GM18499 (cell line): ENCODE data around the gene MDM1.

Experiments used
- ATAC-seq: cut with Tn5 transposase; IDR thresholded peaks from one replicate; pipeline ENCODE4 v1.9.1; 2021; ENCODE audit warnings: moderate number of reproducible peaks; ENCODE audit not compliant: insufficient read depth, unreplicated experiment

Gene MDM1

DNA sequence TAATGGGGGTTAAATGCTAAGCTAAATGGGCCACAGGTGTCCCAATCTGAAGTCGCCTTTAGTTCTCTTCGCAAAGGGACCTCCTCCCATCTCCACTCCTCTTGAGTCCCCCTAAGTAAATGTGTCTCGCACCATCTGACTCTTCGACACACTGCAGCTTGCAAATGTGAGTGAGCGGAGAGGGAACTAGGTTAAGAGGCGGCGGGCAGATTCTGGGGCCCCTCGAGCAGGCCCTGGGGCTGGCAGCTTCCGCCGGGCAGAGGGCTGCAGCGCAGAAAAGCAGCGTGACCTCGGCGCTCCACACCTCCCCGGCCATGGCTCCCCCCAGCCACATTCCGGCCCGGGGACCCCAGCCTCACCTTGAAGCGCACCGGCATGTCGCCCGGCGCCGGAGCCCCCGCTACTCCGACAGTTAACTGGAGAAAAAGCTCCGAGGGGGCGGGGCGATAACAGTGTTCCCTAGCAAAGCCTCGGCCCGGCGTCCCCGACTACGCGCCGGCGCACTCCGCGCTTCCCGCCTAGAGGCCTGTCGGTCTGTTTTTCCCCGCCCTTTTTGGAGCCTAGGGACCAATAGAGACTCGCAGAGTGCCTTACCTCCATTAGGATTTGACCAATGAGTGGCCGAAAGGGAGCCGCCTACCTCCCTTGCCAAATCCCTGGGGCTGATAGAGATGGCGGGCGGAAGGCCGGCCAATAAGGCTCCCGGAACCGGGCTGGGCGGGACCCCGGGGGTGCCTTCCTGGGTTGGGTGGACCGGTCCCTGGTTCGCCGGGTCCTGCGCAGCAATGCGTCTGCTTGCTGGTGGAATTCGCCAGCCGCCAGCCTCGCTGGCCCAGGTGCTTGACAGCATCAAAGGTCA is at the start of gene MDM1:
MDM1 (minus strand) TSS at position 494 of the 859 bp plus-strand sequence; CDS start at position 377, 117 bp downstream.
- peak; percentile 98 for ATAC-seq

DNA sequence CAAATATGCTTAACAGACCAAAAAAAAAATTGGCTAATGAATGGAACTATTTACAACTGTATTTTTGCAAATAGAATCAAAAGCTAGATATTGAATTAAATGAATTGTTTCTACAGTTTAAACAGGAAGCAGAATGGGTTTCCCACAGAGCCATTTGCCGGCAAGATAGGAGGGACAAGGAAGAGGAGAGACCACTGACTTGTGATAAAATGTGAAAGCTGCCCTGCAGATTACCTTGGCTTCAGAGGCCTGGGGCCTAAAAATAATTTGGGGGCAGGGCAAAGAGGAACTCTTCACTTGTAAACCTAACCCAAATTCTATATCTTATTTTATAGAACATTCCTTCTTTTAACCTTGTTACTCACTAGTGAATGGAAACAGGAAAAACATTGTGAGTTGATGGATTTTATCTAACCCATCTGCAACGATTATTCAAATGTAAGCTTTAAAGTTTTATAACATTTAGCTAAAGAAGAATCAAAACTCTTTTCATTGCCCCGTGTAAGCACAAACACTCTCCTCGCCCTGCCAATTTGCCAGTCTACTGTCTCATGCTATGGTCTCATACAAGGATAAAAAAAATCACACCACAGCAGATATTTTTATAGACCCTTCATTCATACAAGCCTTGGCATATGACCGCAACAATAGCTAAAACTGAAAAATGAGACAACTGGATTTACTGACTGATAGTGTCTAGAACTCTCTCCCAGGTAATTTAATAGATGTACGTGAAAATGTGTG is 49.5 kb upstream of the MDM1 start:
- no peak for ATAC-seq

GRCh38 chr12:68378872-68379606 is 46.9 kb upstream of the MDM1 start:
- ATAC-seq, result no peak

DNA sequence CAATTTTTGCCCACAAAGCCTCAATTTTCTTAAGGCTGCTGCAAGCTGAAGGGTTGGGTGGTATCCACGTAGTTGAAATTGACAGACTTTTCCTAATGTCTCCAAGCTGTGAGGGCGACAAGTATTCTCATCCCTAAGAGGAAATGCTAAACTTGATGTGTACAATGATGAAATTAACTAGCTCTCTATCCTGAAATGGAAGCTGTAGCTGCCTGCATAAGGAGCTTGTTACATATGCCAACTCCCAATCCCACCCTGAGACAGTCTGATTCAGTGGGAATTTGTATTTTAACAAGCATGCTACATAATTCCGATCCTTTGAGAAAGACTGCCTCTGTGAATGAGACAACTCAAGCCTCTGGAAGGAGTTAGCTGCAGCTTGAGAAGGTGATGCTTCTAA is 45.7 kb upstream of the MDM1 start:
- ATAC-seq, result no peak

GRCh38 chr12:68376901-68377300 is 44.7 kb upstream of the MDM1 start:
- ATAC-seq, result no peak

DNA sequence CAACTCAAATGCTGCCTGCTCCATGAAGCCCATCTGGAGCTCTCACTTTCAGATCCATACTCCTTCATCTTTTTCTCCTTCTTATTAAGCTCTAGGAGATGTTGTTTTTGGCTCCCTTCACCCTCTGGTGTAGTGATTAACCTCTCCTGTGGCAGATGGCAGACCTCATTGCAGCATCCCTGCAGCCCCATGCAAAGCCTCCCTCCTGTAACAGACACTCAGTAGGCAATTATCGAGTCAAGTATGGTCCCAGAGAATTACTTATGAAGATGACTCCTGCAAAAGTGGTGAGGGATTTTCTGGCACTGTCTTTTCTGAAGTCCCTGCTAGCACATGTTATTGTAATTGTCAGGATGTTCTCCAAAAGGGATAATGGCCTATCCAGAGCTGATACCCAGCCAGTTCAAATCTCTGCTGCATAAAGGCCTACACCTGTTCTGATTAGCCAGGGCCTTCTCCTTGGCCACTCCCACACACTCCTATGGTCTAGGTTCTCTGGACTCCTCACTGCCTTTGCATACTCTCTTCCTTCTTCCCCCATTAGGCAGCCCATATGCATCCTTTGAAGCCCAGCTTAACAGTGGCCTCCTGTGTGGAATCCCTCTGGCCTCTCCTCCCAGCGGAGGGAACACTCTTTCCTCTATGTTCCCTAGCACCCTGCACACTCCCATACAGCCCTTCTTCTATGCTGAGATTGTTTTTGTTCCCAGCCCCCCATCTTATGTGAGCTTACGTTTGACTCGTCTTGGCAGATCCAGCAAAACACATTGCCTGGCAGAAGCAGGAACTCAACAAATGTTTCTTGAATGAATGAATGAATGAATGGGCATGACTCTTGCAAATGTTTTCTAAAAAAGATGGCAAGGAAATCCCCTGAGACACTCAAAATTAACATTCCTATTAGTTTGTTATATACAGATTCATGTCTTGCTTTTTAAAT is 43.9 kb upstream of the MDM1 start:
- ATAC-seq, result no peak

DNA sequence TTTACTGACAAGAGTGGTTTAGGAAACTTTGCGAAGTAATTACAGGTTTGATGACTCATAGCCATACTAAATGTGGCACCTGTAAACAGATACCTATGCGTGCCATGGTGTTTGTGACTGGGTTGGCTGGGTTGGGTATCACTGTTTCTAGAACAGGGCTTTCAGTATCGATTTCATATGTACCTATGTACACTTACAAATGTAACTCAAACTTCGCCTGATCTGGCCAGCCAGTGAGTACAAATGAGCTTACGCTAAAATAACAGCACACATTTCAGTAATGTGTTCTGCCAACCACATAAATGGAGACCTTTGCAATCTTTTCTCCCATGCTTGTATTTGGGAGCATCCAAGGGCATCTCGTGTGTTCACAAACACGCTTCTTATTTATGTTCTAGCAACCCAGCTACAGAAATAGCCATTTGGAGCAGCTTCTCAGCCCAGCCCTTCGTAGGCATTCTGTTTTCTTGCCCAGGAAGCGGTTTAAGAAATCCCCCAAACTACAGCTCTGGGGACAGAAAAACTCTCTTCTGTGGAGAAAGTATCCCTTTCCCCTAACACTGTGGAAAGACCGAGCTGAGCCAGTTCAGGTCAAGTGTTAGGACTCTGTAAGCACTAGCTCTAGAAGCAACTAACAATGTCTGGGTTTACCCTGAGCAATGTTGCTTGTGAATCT is 42.3 kb upstream of the MDM1 start:
- peak; percentile 90 for ATAC-seq

DNA sequence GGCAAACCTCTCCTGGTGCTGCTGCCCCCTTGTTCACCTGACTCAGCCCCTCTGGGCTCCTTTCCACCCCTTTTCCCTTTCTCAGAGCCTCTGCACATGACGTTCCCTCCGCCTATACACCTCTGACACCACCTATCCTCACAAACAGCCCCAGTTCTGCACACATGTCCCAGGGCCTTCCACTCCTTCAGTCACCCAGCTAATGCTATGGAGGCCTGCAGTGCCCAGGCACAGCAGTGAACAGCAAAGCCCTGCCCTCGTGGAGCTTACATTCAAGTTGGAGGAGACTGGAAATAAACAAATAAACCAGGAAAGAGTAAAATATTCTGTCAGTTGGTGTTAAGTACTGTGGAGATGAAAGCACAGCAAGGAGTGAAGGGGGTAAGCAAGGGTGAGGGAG is 38.5 kb upstream of the MDM1 start:
- no peak for ATAC-seq

DNA sequence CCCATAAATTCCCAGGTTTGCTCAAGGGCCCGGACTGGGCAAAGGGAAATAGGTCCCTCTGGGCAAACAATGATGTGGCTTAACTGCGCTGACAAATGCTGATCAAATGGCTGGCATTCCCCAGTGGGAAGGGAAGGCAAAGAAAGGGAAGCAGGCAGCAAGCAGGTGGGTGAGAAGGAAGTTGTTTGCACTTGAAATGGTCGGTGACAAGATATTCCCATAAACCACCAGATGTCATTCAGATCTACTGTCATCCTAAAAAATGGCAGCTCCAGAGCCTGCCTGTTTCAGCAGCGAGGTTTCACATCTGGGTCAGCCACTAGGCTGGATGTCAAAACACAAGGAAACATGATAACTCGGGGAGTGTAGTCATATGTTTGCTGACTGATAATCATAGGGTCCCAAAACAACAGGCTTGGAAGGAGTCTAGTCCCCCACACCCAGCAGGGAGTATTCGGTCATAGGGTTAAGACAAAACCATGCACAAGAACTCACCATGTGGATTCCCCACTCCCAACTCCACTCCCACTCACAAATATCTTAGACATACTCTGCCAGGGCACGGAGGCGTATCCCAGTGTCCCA is 37.9 kb upstream of the MDM1 start:
- no peak for ATAC-seq

- ATAC-seq, result no peak
Observed at GRCh38 chr12:68368327-68368726, 36.2 kb upstream of the MDM1 start.

GRCh38 chr12:68367903-68368302 is 35.7 kb upstream of the MDM1 start:
- ATAC-seq, result no peak

GRCh38 chr12:68367116-68367515 is 35.0 kb upstream of the MDM1 start:
- no peak for ATAC-seq

GRCh38 chr12:68364893-68365725 is 32.9 kb upstream of the MDM1 start:
- peak; percentile 64 for ATAC-seq

DNA sequence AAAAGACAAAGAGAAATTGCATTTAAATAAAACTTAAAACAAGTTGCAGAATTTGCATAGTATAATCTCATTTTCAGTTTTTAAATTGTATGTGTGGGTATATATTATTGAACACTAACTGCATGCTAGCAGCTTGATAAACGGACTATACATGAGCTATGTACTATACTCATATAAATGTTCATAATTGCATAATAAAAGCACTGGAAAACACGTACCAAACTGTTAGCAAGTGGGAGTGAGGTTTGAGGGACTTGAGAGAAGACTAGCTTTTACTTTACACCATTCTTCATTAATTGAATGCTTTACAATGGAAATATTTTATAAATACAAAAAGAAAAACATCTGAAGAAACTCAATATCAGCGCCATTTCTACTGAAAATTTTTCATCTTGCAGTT is 32.2 kb upstream of the MDM1 start:
- no peak for ATAC-seq

DNA sequence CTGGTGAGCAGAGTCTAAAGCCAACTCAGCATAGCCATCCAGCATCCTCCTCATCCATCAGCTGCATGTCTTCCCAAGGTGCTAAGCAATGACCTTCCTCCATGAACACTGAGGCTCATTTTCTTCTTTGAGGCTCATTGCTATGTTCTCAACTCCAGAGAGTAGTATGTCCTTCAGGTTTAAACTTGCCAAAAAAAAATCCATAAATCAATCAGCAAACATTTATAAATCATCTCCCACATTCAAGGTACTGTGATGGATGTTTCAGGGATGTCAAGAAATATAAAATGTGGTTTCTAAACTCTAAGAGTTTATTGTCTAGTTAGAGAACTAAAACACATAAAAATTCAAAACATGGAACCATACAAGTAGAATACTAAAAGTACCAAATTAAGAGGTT is 29.8 kb upstream of the MDM1 start:
- ATAC-seq, result no peak

DNA sequence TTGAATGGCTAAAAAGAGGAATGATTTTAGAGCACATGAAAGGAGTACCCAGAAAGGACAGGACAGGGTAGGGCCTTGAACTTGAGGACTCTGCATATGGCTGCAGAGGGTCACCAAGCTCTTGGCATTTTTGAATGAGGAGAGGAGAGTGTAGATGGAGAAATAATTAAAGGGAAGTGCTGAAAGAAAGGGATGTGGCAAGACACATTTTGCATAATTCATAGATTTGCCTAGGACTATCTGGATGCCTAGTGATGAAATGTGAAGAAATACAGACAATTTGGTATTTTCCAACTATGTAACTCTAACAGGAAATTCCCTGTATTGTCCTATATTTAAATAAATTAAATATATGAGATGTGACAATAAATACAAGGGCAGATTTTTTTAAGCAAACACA is 27.5 kb upstream of the MDM1 start:
- no peak for ATAC-seq

DNA sequence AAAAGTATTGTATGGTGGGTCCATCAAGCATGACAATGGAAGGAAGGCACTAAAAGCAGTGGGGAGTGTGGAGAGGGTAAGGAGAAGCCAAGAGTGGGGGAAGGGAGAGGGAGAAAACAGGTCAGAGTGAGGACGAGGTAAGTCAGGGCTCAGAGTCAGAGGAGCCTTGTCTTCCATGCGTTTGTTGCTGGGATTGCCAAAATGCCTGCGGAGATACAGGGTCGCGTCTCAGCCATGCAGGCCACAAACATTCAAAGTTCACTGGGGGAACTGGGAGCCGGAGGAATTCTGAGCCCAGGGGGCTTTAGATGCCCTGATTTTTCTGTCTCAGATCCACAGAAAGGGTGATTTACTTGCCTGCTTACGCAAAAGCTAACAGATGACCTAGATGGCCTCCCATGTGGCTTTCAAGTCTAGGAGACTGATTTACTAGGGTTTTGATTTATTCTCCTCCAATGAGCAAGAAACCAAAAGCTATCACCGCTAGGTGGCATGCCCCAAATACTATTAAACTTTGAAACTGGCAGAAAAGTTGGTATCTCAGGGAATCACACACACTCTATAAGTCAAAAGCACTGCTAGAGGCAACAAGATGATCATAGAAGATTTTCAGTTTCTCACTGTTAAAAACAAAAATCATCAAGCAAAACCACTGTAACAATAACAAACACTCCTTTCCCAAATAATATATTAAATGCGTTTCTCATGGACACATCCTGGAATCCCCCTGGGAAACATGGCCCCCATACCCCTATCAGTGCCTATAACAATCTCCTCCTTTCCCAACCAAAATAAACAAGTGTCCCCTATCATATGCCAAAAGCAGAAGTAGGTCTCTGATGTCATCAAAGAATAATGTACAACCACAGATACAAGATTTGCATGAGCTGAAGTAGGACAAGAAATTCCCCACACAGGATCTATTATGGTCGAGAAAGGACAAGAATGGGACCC is 26.6 kb upstream of the MDM1 start:
- ATAC-seq, result peak; percentile 73
